Measurements from ENCODE around the gene ATAD3B. TPM values are rescaled to one million over a fixed set of nuclear protein-coding genes. Genes with fewer than 3 reads are reported as not detected.
"Not testable (repeated sequence)": the region's sequence is repeated elsewhere in the genome, so short reads cannot be mapped to it uniquely, and the experiment has no call there.

Gene ATAD3B
- total and polyA plus RNA-seq, 4 donors, result 6.4 to 14.3 (median 10.3) TPM

DNA sequence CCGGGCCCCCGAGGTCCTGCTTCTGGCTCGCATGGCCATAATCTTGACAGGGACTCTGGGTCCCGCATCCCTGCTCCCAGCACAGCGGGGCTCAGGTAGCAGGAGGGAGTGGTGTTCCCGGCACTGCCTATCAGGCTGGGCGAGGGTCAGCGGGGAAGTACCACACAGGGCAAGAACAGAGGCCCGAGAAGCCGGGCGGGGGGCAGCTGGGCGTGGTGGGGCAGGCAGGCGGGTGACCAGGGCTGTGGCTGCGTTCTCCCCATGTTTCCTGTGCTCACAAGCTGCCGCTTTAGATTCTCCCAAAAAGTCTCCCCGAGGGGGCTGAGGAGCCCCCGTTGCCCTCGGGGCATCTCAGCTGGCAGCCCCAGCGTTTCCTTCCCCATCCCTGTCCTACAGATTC is 18.3 kb downstream of the ATAD3B start:
- Histone ChIP-seq H3K4me3 (ENCODE audit: low read depth in 1 of 3, low read length in 3 of 3) (no peak overlapping the region), H3K9ac (ENCODE audit: low read depth in 1 of 2, low read length in 2 of 2) (no peak overlapping the region), H3K36me3 (ENCODE audit: control insufficient read depth in 4 of 4, insufficient read depth in 3 of 4, low read depth in 1 of 4, low read length in 3 of 4) (peaks cover 15 to 37% (median 18%) of the 10 kb centered on the region in 4 donors), H3K9me3 (ENCODE audit: control insufficient read depth in 4 of 4, low read length in 3 of 4) (no peaks in the 10 kb centered on the region), H3K4me1 (ENCODE audit: control insufficient read depth in 4 of 4, insufficient read depth in 4 of 4, low read length in 3 of 4) (peaks cover 3 to 12% (median 5%) of the 10 kb centered on the region in 4 donors), H3K27me3 (ENCODE audit: control insufficient read depth in 4 of 4, insufficient read depth in 4 of 4, low read length in 3 of 4) (no peaks in the 10 kb centered on the region), H3K27ac (ENCODE audit: low read depth in 1 of 2, low read length in 2 of 2) (no peak overlapping the region)
- no peak for DNase-seq (ENCODE audit: low spot score)
- no peak for TF ChIP-seq HNF4G (IDR thresholded peaks at IDR 0.05)
- TF ChIP-seq, protein P1, sequence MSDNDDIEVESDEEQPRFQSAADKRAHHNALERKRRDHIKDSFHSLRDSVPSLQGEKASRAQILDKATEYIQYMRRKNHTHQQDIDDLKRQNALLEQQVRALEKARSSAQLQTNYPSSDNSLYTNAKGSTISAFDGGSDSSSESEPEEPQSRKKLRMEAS (IDR thresholded peaks at IDR 0.05), result no peak
- no peak for TF ChIP-seq NR2F2 (IDR thresholded peaks at IDR 0.05)
- TF ChIP-seq GABPA (IDR thresholded peaks at IDR 0.05 in 1 of 2, conservative IDR thresholded peaks at IDR 0.05 in 1 of 2), result no peak
- no peak for TF ChIP-seq FOXA2 (IDR thresholded peaks at IDR 0.05)
- TF ChIP-seq SP1 (IDR thresholded peaks at IDR 0.05), result no peak
- no peak for TF ChIP-seq FOXA1 (IDR thresholded peaks at IDR 0.05)
- no peak for TF ChIP-seq RAD21 (IDR thresholded peaks at IDR 0.05)
- TF ChIP-seq ATF3 (IDR thresholded peaks at IDR 0.05), result no peak
- TF ChIP-seq RXRA (IDR thresholded peaks at IDR 0.05), result no peak
- TF ChIP-seq CTCF (IDR thresholded peaks at IDR 0.05; ENCODE audit: low read depth, low read length, missing input control), result no peak
- WGBS, result 96% methylated on average over 19 of the region's 19 CpGs

DNA sequence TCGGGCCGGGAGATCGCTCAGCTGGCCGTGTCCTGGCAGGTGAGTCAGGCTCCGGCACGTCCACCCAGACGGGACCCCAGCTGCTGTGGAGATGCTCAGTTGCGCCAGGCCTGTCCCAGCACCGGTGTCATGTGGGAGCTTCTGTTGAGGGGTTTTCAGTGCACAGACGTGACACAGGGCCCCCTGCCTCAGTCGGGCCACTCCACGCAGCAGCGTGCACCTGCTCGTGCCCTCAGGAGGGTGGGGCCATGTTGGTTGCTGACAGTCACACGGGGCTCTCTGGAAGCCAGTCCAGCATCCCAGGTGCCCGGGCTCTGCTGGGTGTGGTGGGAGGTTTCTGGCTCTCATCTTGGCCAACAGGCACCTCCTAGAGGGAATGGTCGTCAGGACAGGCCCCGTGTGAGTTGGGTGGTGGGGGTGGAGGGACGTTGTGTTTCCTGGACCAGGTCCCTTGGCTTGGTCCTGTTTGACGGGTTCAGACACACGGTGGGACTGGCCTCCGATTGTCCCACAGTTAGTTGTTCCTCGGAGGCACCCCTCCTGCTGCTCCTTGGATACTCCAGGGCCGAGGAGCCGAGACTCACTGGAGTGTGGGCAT is 19.2 kb downstream of the ATAD3B start:
- H3K27me3 ChIP-seq (ENCODE audit: control insufficient read depth in 4 of 4, insufficient read depth in 4 of 4, low read length in 3 of 4), result no peaks in the 10 kb centered on the region
- no peak for DNase-seq (ENCODE audit: low spot score)
- H3K4me3 ChIP-seq (ENCODE audit: low read depth in 1 of 3, low read length in 3 of 3), result no peak overlapping the region
- no peak overlapping the region for H3K9ac ChIP-seq (ENCODE audit: low read depth in 1 of 2, low read length in 2 of 2)
- WGBS, result 99% methylated on average over 20 of the region's 25 CpGs
- TF ChIP-seq, protein P1 (IDR thresholded peaks at IDR 0.05), result no peak
- peaks cover 3 to 12% (median 5%) of the 10 kb centered on the region in 4 donors for H3K4me1 ChIP-seq (ENCODE audit: control insufficient read depth in 4 of 4, insufficient read depth in 4 of 4, low read length in 3 of 4)
- H3K36me3 ChIP-seq (ENCODE audit: control insufficient read depth in 4 of 4, insufficient read depth in 3 of 4, low read depth in 1 of 4, low read length in 3 of 4), result peaks cover 15 to 40% (median 18%) of the 10 kb centered on the region in 4 donors
- no peak overlapping the region for H3K27ac ChIP-seq (ENCODE audit: low read depth in 1 of 2, low read length in 2 of 2)
- H3K9me3 ChIP-seq (ENCODE audit: control insufficient read depth in 4 of 4, low read length in 3 of 4), result no peaks in the 10 kb centered on the region

DNA sequence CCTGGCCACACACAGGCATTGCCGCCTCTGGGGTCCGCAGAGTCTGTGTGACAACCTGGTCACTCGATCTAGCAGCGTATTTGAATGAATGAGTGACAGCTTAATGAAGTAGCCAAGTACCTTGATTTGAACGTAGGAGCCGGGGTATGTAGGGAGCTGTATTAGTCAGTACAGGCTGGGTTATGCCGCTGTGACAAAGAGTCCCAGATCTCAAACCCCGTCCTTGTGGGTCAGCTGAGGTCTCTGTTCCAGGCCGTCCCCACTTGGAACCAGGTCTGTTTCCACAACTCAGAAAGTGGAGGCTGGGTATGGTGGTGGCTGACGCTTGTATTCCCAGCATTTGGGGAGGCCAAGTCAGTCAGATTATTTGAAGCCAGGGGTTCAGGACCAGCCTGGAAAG is 20.0 kb downstream of the ATAD3B start:
- no peak for DNase-seq (ENCODE audit: low spot score)
- peaks cover 16 to 42% (median 19%) of the 10 kb centered on the region in 4 donors for H3K36me3 ChIP-seq (ENCODE audit: control insufficient read depth in 4 of 4, insufficient read depth in 3 of 4, low read depth in 1 of 4, low read length in 3 of 4)
- no peak overlapping the region for H3K27ac ChIP-seq (ENCODE audit: low read depth in 1 of 2, low read length in 2 of 2)
- TF ChIP-seq HNF4A (conservative IDR thresholded peaks at IDR 0.05), result no peak
- no peak for TF ChIP-seq TAF1 (conservative IDR thresholded peaks at IDR 0.05)
- TF ChIP-seq, protein P1 (IDR thresholded peaks at IDR 0.05), result no peak
- no peak for TF ChIP-seq RXRA (IDR thresholded peaks at IDR 0.05)
- TF ChIP-seq ZBTB33 (IDR thresholded peaks at IDR 0.05), result no peak
- no peak for TF ChIP-seq GABPA (IDR thresholded peaks at IDR 0.05 in 1 of 2, conservative IDR thresholded peaks at IDR 0.05 in 1 of 2)
- no peak for TF ChIP-seq REST (IDR thresholded peaks at IDR 0.05)
- no peaks in the 10 kb centered on the region for H3K9me3 ChIP-seq (ENCODE audit: control insufficient read depth in 4 of 4, low read length in 3 of 4)
- H3K27me3 ChIP-seq (ENCODE audit: control insufficient read depth in 4 of 4, insufficient read depth in 4 of 4, low read length in 3 of 4), result no peaks in the 10 kb centered on the region
- peaks cover 3 to 9% (median 5%) of the 10 kb centered on the region in 4 donors for H3K4me1 ChIP-seq (ENCODE audit: control insufficient read depth in 4 of 4, insufficient read depth in 4 of 4, low read length in 3 of 4)
- 98% methylated on average over 10 of the region's 10 CpGs for WGBS
- H3K4me3 ChIP-seq (ENCODE audit: low read depth in 1 of 3, low read length in 3 of 3), result no peak overlapping the region
- no peak overlapping the region for H3K9ac ChIP-seq (ENCODE audit: low read depth in 1 of 2, low read length in 2 of 2)

DNA sequence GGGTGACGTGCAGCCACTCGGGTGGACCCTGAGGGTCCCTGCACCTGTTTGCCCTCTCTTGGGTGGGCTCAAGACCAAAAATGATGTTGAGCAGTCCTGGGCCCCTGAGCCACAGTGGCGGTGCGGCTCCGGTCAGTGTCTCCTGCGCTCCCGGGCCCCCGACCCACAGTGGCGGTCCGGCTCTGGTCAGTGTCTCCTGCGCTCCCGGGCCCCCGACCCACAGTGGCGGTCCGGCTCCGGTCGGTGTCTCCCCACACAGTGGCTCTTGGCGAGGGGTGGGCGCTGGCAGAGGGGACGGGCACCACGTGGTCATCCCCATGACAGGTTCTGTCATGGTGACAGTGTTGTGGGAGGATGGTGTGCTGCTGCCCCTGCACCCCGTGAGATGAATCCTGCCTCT is 22.7 kb downstream of the ATAD3B start:
- peaks cover 11 to 33% (median 16%) of the 10 kb centered on the region in 4 donors for H3K36me3 ChIP-seq (ENCODE audit: control insufficient read depth in 4 of 4, insufficient read depth in 3 of 4, low read depth in 1 of 4, low read length in 3 of 4)
- WGBS, result 98% methylated on average over 22 of the region's 22 CpGs
- H3K27me3 ChIP-seq (ENCODE audit: control insufficient read depth in 4 of 4, insufficient read depth in 4 of 4, low read length in 3 of 4), result not testable (repeated sequence)

More for the DNA sequence above, 22.7 kb downstream of the ATAD3B start:
- H3K9ac ChIP-seq (ENCODE audit: low read depth in 1 of 2, low read length in 2 of 2); H3K4me1 ChIP-seq (ENCODE audit: control insufficient read depth in 4 of 4, insufficient read depth in 4 of 4, low read length in 3 of 4); DNase-seq (ENCODE audit: low spot score); H3K9me3 ChIP-seq (ENCODE audit: control insufficient read depth in 4 of 4, low read length in 3 of 4); H3K4me3 ChIP-seq (ENCODE audit: low read depth in 1 of 3, low read length in 3 of 3); H3K27ac ChIP-seq (ENCODE audit: low read depth in 1 of 2, low read length in 2 of 2): not testable (repeated sequence)

All from liver (tissue), 9 donors.